PC-3 (cell line): ENCODE results near the gene TSEN15. TPM values are rescaled to one million over a fixed set of nuclear protein-coding genes. Genes with fewer than 3 reads are reported as not detected.

ENCODE experiments used
- ATAC-seq: fragments of 200-7000 bp; cut with Tn5 transposase; 2 replicates; pipeline ENCODE4 v1.9.1; 2020; ENCODE audit warnings: mild to moderate bottlenecking, moderate library complexity
- BruUV-seq: library from RNA; stranded (reverse); fragments of 400-500 nt; replicated peaks from 2 replicates; lab custom pipeline; 2021; lab: Mats Ljungman, UMichigan
- CTCF ChIA-PET: fragments of 300-600 bp; sonication (Branson Sonifier 250); formaldehyde crosslinking; loops from one replicate; lab custom pipeline; 2022; ENCODE audit warnings: antibody characterized with exemption; lab: Charles Lee
- POLR2A ChIA-PET: fragments of 300-600 bp; sonication (Branson Sonifier 250); formaldehyde crosslinking; loops from one replicate; lab custom pipeline; 2022; ENCODE audit warnings: antibody characterized with exemption; ENCODE audit not compliant: unreplicated experiment; lab: Charles Lee
- DNase-seq: peaks from one replicate; pipeline ENCODE4 v3.0.0-alpha.2; 2015
- H2AFZ ChIP-seq: fragments of 300-600 bp; sonication (generic); 2 replicates; pipeline ENCODE4 v1.6.0; 2016; ENCODE audit warnings: antibody characterized with exemption, low read length
- H3F3A ChIP-seq: fragments of 300-600 bp; sonication (generic); one replicate; pipeline ENCODE4 v1.6.0; 2017; ENCODE audit warnings: antibody characterized with exemption, low read length, control low read depth, mild to moderate bottlenecking; ENCODE audit not compliant: unreplicated experiment
- H3K27ac ChIP-seq: fragments of 300-600 bp; sonication (generic); 2 replicates; pipeline ENCODE4 v1.5.1; 2016; ENCODE audit warnings: mild to moderate bottlenecking, low read length
- H3K27me3 ChIP-seq: fragments of 300-600 bp; sonication (generic); 2 replicates; pipeline ENCODE4 v1.6.1; 2016; ENCODE audit warnings: low read length, mixed read lengths
- H3K36me3 ChIP-seq: fragments of 300-600 bp; sonication (generic); 2 replicates; pipeline ENCODE4 v1.6.1; 2016; ENCODE audit warnings: low read depth, mixed run types, low read length, mixed read lengths
- H3K4me1 ChIP-seq: fragments of 300-600 bp; sonication (generic); 2 replicates; pipeline ENCODE4 v1.5.1; 2016; ENCODE audit warnings: low read length; ENCODE audit not compliant: insufficient read depth
- H3K4me2 ChIP-seq: fragments of 300-600 bp; sonication (generic); 2 replicates; pipeline ENCODE4 v1.6.0; 2016; ENCODE audit warnings: low read length
- H3K4me3 ChIP-seq: fragments of 300-600 bp; sonication (generic); 2 replicates; pipeline ENCODE4 v1.5.1; 2016; ENCODE audit warnings: mild to moderate bottlenecking, low read length, mixed read lengths
- H3K79me2 ChIP-seq: fragments of 300-600 bp; sonication (generic); 2 replicates; pipeline ENCODE4 v1.6.1; 2017; ENCODE audit warnings: low read length, mixed read lengths
- H3K9ac ChIP-seq: fragments of 300-600 bp; sonication (generic); 2 replicates; pipeline ENCODE4 v1.6.0; 2016; ENCODE audit warnings: mild to moderate bottlenecking, low read length
- H3K9me2 ChIP-seq: fragments of 300-600 bp; sonication (generic); replicated peaks from 2 replicates; pipeline ENCODE4 v1.6.1; 2016; ENCODE audit warnings: mixed run types, low read length, mixed read lengths
- H3K9me3 ChIP-seq: fragments of 300-600 bp; sonication (generic); 2 replicates; pipeline ENCODE4 v1.6.1; 2016; ENCODE audit warnings: low read length, mixed read lengths
- H4K20me1 ChIP-seq: fragments of 300-600 bp; sonication (generic); 2 replicates; pipeline ENCODE4 v1.6.1; 2016; ENCODE audit warnings: low read length, mixed read lengths
- EZH2 ChIP-seq: fragments of 300-600 bp; sonication (generic); IDR thresholded peaks from one replicate; pipeline ENCODE4 v1.6.1; 2017; ENCODE audit warnings: antibody characterized with exemption, mild to moderate bottlenecking, low read length; ENCODE audit not compliant: unreplicated experiment
- EZH2phosphoT487 ChIP-seq: fragments of 300-600 bp; sonication (generic); IDR thresholded peaks from 2 replicates; pipeline ENCODE4 v1.6.1; 2018; ENCODE audit warnings: mild to moderate bottlenecking, antibody characterized with exemption, low read length, borderline replicate concordance
- intact Hi-C: fragments of 100-400 bp; cut with micrococcal nuclease; formaldehyde crosslinking; loops from 2 replicates; pipeline ENCODE4 v1.9.0; 2023
- total RNA-seq: library from RNA; depleted of rRNA; stranded (reverse); fragments of >200 nt; gene quantifications from 2 replicates; pipeline ENCODE4 v1.2.3, GENCODE V29; 2014
- TF ChIP-seq, protein P1 (sequence below): fragments of 300-600 bp; sonication (generic); conservative IDR thresholded peaks from 2 replicates; pipeline ENCODE4 v1.5.1; 2017; ENCODE audit warnings: antibody characterized with exemption, low read depth, mild to moderate bottlenecking, low read length

TSEN15 gene
- total RNA-seq, 1 experiment from 2014 or later: 29.7 TPM

DNA sequence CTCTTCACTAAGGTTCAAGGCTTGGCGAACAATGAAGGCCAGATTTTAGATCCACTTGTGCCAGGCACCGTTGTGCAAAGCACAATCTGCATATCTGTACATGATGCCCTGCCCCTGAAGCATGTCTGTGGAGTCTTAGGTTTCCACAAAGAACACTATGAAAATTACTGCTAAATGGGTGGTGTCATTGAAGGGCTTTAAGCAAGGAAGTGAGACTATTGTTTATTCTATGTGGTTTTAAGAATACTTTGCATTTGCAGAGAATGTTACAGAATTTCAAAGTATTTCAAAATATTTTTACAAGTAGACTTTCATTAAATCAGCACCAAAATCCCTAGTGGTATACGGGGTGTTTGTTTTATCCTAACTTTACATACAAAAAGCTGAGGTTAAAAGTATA, 8.8 kb downstream of the TSEN15 start:
- Histone ChIP-seq H3F3A (peaks cover 6% of the 10 kb centered on the region), H3K79me2 (peaks cover 14% of the 10 kb centered on the region), H4K20me1 (no peaks in the 10 kb centered on the region), H3K27me3 (no peaks in the 10 kb centered on the region), H3K9me3 (no peaks in the 10 kb centered on the region), H3K9me2 (no peaks in the 10 kb centered on the region), H2AFZ (no peak overlapping the region), H3K4me1 (peaks cover 13% of the 10 kb centered on the region), H3K27ac (no peak overlapping the region), H3K36me3 (no peaks in the 10 kb centered on the region; the same call in none of the 2 replicates), H3K9ac (no peak overlapping the region), H3K4me3 (no peak overlapping the region), H3K4me2 (no peak overlapping the region)
- no peak for TF ChIP-seq EZH2
- TF ChIP-seq, protein P1, sequence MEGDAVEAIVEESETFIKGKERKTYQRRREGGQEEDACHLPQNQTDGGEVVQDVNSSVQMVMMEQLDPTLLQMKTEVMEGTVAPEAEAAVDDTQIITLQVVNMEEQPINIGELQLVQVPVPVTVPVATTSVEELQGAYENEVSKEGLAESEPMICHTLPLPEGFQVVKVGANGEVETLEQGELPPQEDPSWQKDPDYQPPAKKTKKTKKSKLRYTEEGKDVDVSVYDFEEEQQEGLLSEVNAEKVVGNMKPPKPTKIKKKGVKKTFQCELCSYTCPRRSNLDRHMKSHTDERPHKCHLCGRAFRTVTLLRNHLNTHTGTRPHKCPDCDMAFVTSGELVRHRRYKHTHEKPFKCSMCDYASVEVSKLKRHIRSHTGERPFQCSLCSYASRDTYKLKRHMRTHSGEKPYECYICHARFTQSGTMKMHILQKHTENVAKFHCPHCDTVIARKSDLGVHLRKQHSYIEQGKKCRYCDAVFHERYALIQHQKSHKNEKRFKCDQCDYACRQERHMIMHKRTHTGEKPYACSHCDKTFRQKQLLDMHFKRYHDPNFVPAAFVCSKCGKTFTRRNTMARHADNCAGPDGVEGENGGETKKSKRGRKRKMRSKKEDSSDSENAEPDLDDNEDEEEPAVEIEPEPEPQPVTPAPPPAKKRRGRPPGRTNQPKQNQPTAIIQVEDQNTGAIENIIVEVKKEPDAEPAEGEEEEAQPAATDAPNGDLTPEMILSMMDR: no peak
- no peak for TF ChIP-seq EZH2phosphoT487
- no TSS peak for BruUV-seq
- ChIA-PET POLR2A (no interaction called here), CTCF (no interaction called here)
- intact Hi-C loops: loop anchor here (10.0 kb wide), 1 partner anchor 106 kb away; no protein-coding TSS in a partner anchor
- ATAC-seq: no peak
- no peak for DNase-seq

GRCh38 chr1:184061396-184062003, 10.0 kb downstream of the TSEN15 start:
- H3K36me3 ChIP-seq: no peaks in the 10 kb centered on the region; the same call in none of the 2 replicates
- no peak for ATAC-seq
- H3K79me2 ChIP-seq: peaks cover 14% of the 10 kb centered on the region
- H4K20me1 ChIP-seq: no peaks in the 10 kb centered on the region
- no peak overlapping the region for H3K9ac ChIP-seq
- H3K9me2 ChIP-seq: no peaks in the 10 kb centered on the region
- ChIA-PET POLR2A (no interaction called here), CTCF (no interaction called here)
- peaks cover 12% of the 10 kb centered on the region for H3K4me1 ChIP-seq
- no peaks in the 10 kb centered on the region for H3K9me3 ChIP-seq
- H3K4me3 ChIP-seq: no peak overlapping the region
- H3K4me2 ChIP-seq: no peak overlapping the region
- no peaks in the 10 kb centered on the region for H3K27me3 ChIP-seq
- H3K27ac ChIP-seq: no peak overlapping the region
- intact Hi-C loops: loop anchor here (10.0 kb wide), 1 partner anchor 107 kb away; no protein-coding TSS in a partner anchor
- no TSS peak for BruUV-seq
- no peak overlapping the region for H2AFZ ChIP-seq
- DNase-seq: no peak
- TF ChIP-seq, protein P1: no peak
- TF ChIP-seq EZH2phosphoT487: no peak
- no peak for TF ChIP-seq EZH2
- peaks cover 5% of the 10 kb centered on the region for H3F3A ChIP-seq

- Histone ChIP-seq H3K27me3 (no peaks in the 10 kb centered on the region), H3K9me2 (no peaks in the 10 kb centered on the region), H3F3A (no peaks in the 10 kb centered on the region), H2AFZ (no peak overlapping the region), H3K27ac (no peak overlapping the region), H3K4me3 (no peak overlapping the region), H4K20me1 (no peaks in the 10 kb centered on the region), H3K9ac (no peak overlapping the region), H3K36me3 (no peaks in the 10 kb centered on the region; the same call in none of the 2 replicates), H3K79me2 (peaks cover 10% of the 10 kb centered on the region), H3K9me3 (no peaks in the 10 kb centered on the region), H3K4me1 (no peaks in the 10 kb centered on the region), H3K4me2 (no peak overlapping the region)
- CTCF ChIA-PET: no interaction called here
- POLR2A ChIA-PET: no interaction called here
- BruUV-seq: no TSS peak
- intact Hi-C loops: loop anchor here (10.0 kb wide), 1 partner anchor 108 kb away; no protein-coding TSS in a partner anchor
- ATAC-seq: no peak
- TF ChIP-seq EZH2phosphoT487: no peak
- TF ChIP-seq, protein P1: no peak
- TF ChIP-seq EZH2: no peak
- no peak for DNase-seq
These were observed 11.2 kb downstream of the TSEN15 start for GRCh38 chr1:184062640-184063286.
